Panc1 (cell line): ENCODE measurements around the gene COL6A2. TPM values are rescaled to one million over a fixed set of nuclear protein-coding genes. Genes with fewer than 3 reads are reported as not detected.

Experiments used
- ATAC-seq: fragments of 200-7000 bp; cut with Tn5 transposase; 2 replicates; pipeline ENCODE4 v1.9.1; 2020; ENCODE audit warnings: mild to moderate bottlenecking, moderate library complexity
- BruUV-seq: library from RNA; stranded (reverse); fragments of 400-500 nt; replicated peaks from 2 replicates; lab custom pipeline; 2021; lab: Mats Ljungman, UMichigan
- CTCF ChIA-PET: fragments of 300-600 bp; sonication (Branson Sonifier 250); formaldehyde crosslinking; loops from one replicate; lab custom pipeline; 2022; ENCODE audit warnings: antibody characterized with exemption; lab: Charles Lee
- POLR2A ChIA-PET: fragments of 300-600 bp; sonication (Branson Sonifier 250); formaldehyde crosslinking; loops from one replicate; lab custom pipeline; 2022; ENCODE audit warnings: antibody characterized with exemption; lab: Charles Lee
- DNase-seq: peaks from one replicate; pipeline ENCODE4 v3.0.0-alpha.2; 2010; ENCODE audit warnings: low read depth, low spot score
- H3K27ac ChIP-seq: 2 replicates; pipeline ENCODE4 v1.5.1; 2011; ENCODE audit warnings: mild to moderate bottlenecking, low read length, inconsistent platforms
- H3K27me3 ChIP-seq: fragments of 200-500 bp; sonication (Bioruptor generic); 2 replicates; pipeline ENCODE4 v1.6.0; 2014; ENCODE audit warnings: low read length, inconsistent platforms; ENCODE audit not compliant: control insufficient read depth, insufficient read depth
- H3K36me3 ChIP-seq: fragments of 200-500 bp; sonication (Bioruptor generic); 2 replicates; pipeline ENCODE4 v1.5.1; 2014; ENCODE audit warnings: inconsistent platforms, mild to moderate bottlenecking, low read length, moderate library complexity; ENCODE audit not compliant: control insufficient read depth, insufficient read depth
- H3K4me1 ChIP-seq: 2 replicates; pipeline ENCODE4 v1.5.1; 2011; ENCODE audit warnings: inconsistent platforms, mild to moderate bottlenecking, low read length, moderate library complexity; ENCODE audit not compliant: control insufficient read depth, insufficient read depth
- H3K4me3 ChIP-seq, 2 experiments: 2 replicates each; pipeline ENCODE4 v1.5.1; 2011 to 2012; ENCODE audit warnings: low read depth in 2 of 2, low read length in 2 of 2, mild to moderate bottlenecking in 2 of 2, inconsistent platforms in 1 of 2, moderate library complexity in 1 of 2
- H3K9me3 ChIP-seq: fragments of 200-500 bp; sonication (Bioruptor generic); 2 replicates; pipeline ENCODE4 v1.5.1; 2014; ENCODE audit warnings: low read depth, mild to moderate bottlenecking, inconsistent platforms, low read length, moderate library complexity; ENCODE audit not compliant: control insufficient read depth, insufficient read depth
- POLR2AphosphoS5 ChIP-seq: IDR thresholded peaks from 2 replicates; pipeline ENCODE4 v1.6.1; 2012; ENCODE audit warnings: mild to moderate bottlenecking, low read depth, low read length, moderate library complexity
- SIN3A ChIP-seq: IDR thresholded peaks from 2 replicates; pipeline ENCODE4 v1.6.1; 2012; ENCODE audit warnings: low read depth, mild to moderate bottlenecking, low read length, moderate library complexity, borderline replicate concordance; ENCODE audit not compliant: insufficient read depth
- TCF7L2 ChIP-seq: IDR thresholded peaks from 2 replicates; pipeline ENCODE4 v1.6.1; 2011; ENCODE audit warnings: mild to moderate bottlenecking, low read depth, low read length, inconsistent platforms
- in situ Hi-C: cut with HindIII; loops from 2 replicates; pipeline ENCODE4 v1.10.0; 2016; ENCODE audit warnings: low sequenced_read_pairs, low pct_unique_long_range_greater_than_20kb
- intact Hi-C: fragments of 100-400 bp; cut with micrococcal nuclease; formaldehyde crosslinking; loops from one replicate; pipeline ENCODE4 v1.10.0; 2022; ENCODE audit not compliant: unreplicated experiment
- total RNA-seq: library from RNA; stranded (reverse); gene quantifications from one replicate; pipeline ENCODE4 v1.2.1, GENCODE V29; 2021; ENCODE audit not compliant: unreplicated experiment
- TF ChIP-seq, protein P1 (sequence below): fragments of 450-650 bp; IDR thresholded peaks from 2 replicates; pipeline ENCODE4 v1.5.1; 2017; ENCODE audit warnings: mild to moderate bottlenecking
- TF ChIP-seq, protein P2 (sequence below), 2 experiments: IDR thresholded peaks; 2 replicates each; pipeline ENCODE4 v1.6.1; 2011 to 2012; ENCODE audit warnings: low read depth in 2 of 2, control low read depth in 1 of 2, low read length in 1 of 2, mild to moderate bottlenecking in 1 of 2, moderate library complexity in 1 of 2; ENCODE audit not compliant: insufficient read depth in 1 of 2

The COL6A2 gene
- total RNA-seq, 1 experiment from 2014 or later, result 29.9 TPM

DNA sequence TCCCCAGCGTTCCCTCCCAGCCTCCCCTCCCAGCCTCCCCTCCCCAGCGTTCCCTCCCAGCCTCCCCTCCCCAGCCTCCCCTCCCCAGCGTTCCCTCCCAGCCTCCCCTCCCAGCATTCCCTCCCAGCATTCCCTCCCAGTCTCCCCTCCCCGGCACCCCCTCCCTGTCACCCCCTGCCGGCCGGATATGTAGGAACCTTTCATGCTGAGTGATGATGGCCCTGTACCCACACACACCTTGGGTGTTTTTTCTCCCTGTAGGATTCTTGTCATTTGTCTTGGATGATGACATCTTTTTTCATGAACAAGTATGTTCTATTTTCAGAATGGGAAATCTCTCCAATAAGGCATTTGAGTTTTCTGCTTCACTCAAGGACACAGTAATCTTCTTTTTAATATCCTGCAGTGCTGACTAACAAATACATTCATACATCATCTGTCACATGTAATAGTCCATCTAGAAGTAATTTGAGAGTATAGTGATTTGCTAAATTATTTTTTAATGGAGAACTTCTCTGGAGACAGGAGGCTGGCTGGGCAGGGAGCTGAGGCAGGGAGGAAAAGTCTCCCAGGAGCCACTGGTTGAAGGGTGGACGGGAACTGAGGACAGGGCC is 38.0 kb downstream of the COL6A2 start:
- POLR2A ChIA-PET, result no interaction called here

DNA sequence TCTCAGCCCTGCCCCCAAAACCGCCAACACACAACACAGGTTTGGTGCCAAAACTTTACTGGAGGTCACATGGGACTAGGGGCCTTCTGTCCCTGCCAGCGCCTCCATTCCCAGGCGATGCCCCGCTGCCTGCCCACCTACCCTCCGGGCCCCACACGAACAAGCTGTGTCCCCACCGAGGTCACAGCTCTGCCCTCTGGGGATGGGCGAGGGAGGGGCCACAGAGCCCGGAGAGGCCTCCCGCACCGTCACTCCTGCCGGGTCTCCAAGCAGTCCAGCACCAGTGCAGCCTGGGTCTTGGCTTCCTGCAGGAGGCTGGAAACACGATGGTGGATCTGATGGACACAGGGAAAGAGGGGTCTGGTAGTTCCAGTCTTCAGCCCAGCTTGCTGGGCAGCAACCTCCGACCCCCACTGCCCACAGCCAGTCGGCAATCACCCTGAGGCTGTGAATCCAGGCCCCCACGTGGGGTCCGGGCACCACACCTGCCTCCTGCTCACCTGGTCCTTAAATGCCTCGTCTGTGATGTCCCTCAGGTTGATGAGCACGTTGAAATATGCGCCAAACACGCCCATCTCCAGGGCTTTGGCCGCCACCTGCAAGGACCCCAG is 38.9 kb downstream of the COL6A2 start:
- Histone ChIP-seq H3K9me3 (no peaks in the 10 kb centered on the region), H3K27ac (no peak overlapping the region), H3K36me3 (no peaks in the 10 kb centered on the region), H3K27me3 (no peaks in the 10 kb centered on the region), H3K4me3 (no peak overlapping the region), H3K4me1 (no peaks in the 10 kb centered on the region)
- TF ChIP-seq, protein P1, sequence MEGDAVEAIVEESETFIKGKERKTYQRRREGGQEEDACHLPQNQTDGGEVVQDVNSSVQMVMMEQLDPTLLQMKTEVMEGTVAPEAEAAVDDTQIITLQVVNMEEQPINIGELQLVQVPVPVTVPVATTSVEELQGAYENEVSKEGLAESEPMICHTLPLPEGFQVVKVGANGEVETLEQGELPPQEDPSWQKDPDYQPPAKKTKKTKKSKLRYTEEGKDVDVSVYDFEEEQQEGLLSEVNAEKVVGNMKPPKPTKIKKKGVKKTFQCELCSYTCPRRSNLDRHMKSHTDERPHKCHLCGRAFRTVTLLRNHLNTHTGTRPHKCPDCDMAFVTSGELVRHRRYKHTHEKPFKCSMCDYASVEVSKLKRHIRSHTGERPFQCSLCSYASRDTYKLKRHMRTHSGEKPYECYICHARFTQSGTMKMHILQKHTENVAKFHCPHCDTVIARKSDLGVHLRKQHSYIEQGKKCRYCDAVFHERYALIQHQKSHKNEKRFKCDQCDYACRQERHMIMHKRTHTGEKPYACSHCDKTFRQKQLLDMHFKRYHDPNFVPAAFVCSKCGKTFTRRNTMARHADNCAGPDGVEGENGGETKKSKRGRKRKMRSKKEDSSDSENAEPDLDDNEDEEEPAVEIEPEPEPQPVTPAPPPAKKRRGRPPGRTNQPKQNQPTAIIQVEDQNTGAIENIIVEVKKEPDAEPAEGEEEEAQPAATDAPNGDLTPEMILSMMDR, result no peak
- no peak for TF ChIP-seq POLR2AphosphoS5
- TF ChIP-seq SIN3A, result no peak
- TF ChIP-seq TCF7L2, result no peak
- TF ChIP-seq, protein P2, sequence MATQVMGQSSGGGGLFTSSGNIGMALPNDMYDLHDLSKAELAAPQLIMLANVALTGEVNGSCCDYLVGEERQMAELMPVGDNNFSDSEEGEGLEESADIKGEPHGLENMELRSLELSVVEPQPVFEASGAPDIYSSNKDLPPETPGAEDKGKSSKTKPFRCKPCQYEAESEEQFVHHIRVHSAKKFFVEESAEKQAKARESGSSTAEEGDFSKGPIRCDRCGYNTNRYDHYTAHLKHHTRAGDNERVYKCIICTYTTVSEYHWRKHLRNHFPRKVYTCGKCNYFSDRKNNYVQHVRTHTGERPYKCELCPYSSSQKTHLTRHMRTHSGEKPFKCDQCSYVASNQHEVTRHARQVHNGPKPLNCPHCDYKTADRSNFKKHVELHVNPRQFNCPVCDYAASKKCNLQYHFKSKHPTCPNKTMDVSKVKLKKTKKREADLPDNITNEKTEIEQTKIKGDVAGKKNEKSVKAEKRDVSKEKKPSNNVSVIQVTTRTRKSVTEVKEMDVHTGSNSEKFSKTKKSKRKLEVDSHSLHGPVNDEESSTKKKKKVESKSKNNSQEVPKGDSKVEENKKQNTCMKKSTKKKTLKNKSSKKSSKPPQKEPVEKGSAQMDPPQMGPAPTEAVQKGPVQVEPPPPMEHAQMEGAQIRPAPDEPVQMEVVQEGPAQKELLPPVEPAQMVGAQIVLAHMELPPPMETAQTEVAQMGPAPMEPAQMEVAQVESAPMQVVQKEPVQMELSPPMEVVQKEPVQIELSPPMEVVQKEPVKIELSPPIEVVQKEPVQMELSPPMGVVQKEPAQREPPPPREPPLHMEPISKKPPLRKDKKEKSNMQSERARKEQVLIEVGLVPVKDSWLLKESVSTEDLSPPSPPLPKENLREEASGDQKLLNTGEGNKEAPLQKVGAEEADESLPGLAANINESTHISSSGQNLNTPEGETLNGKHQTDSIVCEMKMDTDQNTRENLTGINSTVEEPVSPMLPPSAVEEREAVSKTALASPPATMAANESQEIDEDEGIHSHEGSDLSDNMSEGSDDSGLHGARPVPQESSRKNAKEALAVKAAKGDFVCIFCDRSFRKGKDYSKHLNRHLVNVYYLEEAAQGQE (IDR thresholded peaks at IDR 0.05; ENCODE audit: insufficient read depth in 1 of 2, low read depth in 2 of 2, low read length in 1 of 2), result no peak
- ChIA-PET POLR2A (no interaction called here), CTCF (no interaction called here)
- ATAC-seq, result no peak
- DNase-seq, result no peak
- in situ Hi-C loops (no loop called here), intact Hi-C loops (no loop called here)
- no TSS peak for BruUV-seq

More for the DNA sequence above, 38.0 kb downstream of the COL6A2 start:
- Histone ChIP-seq H3K4me3 (no peak overlapping the region), H3K36me3 (no peaks in the 10 kb centered on the region), H3K27me3 (no peaks in the 10 kb centered on the region), H3K9me3 (no peaks in the 10 kb centered on the region), H3K4me1 (no peaks in the 10 kb centered on the region), H3K27ac (no peak overlapping the region)
- intact Hi-C loops (no loop called here), in situ Hi-C loops (no loop called here)
- DNase-seq, result no peak
- TF ChIP-seq POLR2AphosphoS5 (no peak), SIN3A (no peak), TCF7L2 (no peak)
- TF ChIP-seq, protein P2 (IDR thresholded peaks at IDR 0.05; ENCODE audit: insufficient read depth in 1 of 2, low read depth in 2 of 2, low read length in 1 of 2), result no peak
- TF ChIP-seq, protein P1, result no peak
- no peak for ATAC-seq
- no TSS peak for BruUV-seq
- CTCF ChIA-PET, result no interaction called here
